ENCODE results near the gene ZDHHC14.

- TF ChIP-seq CTCF (IDR thresholded peaks at IDR 0.05) (no peak), EP300 (IDR thresholded peaks at IDR 0.05) (no peak), POLR2A (IDR thresholded peaks at IDR 0.05) (no peak), POLR2AphosphoS5 (IDR thresholded peaks at IDR 0.05) (no peak)
Observed at GRCh38 chr6:157410045-157410444, 29.1 kb downstream of the ZDHHC14 start.
